HG02642 (cell line): ENCODE measurements around the gene FAM83G.
"Not testable (repeated sequence)": the region's sequence is repeated elsewhere in the genome, so short reads cannot be mapped to it uniquely, and the experiment has no call there.

Experiments
- ATAC-seq: cut with Tn5 transposase; IDR thresholded peaks from one replicate; pipeline ENCODE4 v1.9.1; 2021; ENCODE audit warnings: mild to moderate bottlenecking; ENCODE audit not compliant: unreplicated experiment, poor library complexity

Gene FAM83G, protein sequence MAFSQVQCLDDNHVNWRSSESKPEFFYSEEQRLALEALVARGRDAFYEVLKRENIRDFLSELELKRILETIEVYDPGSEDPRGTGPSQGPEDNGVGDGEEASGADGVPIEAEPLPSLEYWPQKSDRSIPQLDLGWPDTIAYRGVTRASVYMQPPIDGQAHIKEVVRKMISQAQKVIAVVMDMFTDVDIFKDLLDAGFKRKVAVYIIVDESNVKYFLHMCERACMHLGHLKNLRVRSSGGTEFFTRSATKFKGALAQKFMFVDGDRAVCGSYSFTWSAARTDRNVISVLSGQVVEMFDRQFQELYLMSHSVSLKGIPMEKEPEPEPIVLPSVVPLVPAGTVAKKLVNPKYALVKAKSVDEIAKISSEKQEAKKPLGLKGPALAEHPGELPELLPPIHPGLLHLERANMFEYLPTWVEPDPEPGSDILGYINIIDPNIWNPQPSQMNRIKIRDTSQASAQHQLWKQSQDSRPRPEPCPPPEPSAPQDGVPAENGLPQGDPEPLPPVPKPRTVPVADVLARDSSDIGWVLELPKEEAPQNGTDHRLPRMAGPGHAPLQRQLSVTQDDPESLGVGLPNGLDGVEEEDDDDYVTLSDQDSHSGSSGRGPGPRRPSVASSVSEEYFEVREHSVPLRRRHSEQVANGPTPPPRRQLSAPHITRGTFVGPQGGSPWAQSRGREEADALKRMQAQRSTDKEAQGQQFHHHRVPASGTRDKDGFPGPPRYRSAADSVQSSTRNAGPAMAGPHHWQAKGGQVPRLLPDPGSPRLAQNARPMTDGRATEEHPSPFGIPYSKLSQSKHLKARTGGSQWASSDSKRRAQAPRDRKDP

DNA sequence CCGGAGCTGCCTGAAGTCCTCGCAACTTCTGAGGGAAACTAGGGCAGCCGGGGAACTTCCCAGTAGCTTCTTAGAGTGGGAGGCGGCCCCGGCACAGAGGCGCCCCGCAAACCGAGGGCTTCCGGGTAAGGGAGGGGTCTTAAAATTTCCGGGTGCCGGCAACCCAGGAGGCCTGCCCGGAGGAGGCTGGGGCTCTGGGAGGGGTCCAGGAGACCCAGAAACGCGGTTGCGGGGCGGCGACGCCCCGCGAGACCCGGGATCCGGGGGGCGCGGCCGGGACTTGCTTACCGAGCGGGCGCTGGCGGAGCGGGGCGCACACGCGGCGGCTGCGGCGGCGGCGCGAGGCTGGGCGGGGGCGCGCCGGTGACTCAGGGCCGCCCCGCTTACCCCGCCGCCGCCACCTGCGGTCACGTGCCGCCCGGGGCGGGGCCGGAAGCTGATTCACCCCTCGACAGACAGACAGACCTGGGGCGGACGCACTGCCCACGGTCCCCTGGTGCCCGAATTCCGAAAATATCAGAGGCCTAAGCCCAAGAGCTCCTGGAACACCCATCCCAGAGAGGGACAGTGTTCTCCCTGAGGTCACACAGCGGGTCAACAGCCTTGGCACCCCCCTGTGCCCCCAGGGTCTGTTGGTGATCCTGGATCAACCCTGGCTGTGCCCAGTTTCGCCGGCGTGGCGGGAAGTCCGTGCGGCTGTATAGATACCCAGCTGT lies at the start of gene FAM83G:
FAM83G (minus strand) TSS at position 344 of the 716 bp plus-strand sequence. CDS start 723 bp downstream, outside the sequence.
- ATAC-seq = peak; percentile 76

DNA sequence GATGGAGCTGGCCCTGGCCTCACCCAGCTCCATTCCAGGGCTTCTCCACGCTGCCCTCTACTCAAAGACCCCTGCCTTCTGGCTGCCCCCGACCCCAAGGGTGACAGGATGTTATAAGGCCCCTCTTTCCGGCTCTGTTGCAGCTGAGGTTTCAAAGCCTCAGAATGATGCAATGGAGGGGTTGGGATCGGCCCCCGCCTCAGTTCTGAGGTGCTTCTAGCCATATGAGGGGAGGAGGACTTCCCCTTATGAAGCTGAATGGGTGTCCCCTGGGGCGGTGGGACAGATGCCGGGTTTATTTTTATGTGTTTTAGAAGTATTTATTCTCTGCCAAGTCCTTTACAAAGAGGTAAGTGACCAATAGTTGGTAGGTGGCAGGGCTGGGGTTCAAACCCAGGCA lies 44.3 kb upstream of the FAM83G start:
- ATAC-seq = not testable (repeated sequence)

DNA sequence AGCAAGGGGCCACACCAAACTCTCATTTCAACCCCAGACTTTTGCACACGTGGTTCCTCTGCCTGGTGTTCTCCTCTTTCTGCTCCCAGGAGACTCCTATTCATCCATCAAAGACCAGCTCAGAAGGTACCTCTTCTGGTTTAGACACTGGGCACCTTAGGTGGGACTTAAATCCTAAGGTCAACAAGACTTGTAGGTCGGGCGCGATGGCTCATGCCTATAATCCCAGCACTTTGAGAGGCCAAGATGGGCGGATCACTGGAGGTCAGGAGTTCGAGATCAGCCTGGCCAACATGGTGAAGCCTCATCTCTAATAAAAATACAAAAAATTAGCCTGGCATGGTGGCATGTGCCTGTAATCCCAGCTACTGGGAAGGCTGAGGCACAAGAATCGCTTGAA lies 42.9 kb upstream of the FAM83G start:
- ATAC-seq = not testable (repeated sequence)

DNA sequence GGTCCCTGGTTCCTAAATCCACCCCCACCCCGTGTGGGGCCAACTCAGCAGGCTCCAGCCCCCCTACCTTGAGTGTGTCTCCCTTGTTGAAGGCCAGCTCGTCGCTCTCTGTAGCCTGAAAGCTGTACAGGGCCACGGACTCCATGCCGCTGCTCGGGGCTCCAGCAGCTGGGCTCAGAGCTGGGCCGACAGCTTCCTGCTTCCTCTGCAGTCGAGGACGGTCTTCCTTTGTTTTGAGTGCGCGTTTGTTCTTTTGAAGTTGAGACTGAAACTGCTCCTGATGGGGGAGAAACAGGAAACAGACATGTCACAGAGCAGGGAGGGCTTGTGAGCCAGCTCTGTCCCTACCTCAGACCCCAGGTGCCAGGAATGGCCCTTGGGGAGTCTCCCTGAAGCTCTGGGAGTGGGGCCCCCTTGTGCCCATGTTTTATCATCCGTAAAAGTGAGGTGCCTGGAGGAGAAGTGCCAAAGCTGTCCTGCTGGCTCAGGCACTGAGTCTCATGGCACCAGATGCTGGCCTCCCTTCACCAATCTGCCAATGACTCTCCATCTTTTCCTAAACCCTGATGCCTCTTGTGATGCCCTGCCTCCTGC lies 42.3 kb upstream of the FAM83G start, which contains the start of gene GRAP:
GRAP (minus strand) TSS at position 176 of the 594 bp plus-strand sequence; CDS start at position 145, 31 bp downstream.
- ATAC-seq = peak; percentile 33

DNA sequence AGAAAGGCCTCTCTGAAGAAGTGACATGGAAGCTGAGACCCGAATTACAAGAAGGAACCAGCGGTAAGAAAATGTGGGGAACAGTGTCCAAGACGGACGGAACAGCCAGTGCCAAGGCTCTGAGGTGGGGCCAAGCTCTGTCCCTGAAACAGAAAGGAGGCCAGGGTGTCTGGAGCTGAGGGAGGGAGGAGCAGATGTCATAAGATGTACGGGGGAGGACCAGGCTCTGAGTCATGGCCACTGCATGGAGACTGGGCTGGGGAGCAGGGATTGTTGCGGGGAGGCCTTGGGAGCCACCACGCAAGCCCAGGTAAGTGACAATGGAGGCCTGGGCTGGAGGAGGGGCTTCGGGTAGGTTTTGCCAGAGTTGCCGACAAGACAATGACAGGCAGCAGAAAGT lies 40.1 kb upstream of the FAM83G start:
- not testable (repeated sequence) for ATAC-seq

DNA sequence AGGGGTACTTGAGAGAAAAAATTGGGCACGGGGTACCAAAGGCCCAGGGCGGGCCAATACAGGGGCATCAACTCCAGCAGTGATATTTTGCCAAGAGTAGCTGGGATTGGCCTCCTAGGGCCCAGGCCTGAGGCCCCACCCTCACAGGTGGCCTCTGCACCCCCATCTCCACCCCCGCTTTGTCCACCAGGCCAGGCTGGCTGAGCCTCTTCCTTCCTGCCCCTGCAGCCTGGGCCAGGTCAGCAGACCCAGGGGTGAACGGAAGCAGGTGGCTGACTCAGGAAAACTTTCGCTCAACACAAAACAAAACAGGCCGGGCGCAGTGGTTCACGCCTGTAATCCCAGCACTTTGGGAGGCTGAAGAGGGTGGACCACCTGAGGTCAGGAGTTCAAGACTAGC lies 38.5 kb upstream of the FAM83G start:
- peak; percentile 25 for ATAC-seq

DNA sequence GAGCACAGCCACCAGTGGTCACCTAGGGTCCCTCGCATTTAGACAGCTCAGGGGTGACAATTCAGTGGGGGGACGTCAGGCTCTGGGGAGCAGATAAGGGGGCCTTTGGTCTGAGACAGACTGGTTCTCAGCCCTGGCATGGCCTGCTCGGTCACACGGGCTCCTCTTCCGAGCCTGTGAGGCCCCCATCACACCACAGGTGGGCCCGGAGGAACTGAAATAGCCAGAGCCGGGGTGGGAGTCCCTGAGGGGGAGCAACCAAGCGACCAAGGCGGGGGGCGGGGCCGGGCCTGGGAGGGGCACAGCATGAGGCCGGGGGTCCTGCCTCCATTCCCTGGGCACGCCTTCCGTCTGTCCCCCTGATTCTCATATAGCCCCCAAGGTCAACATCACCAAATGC lies 37.8 kb upstream of the FAM83G start:
- not testable (repeated sequence) for ATAC-seq

DNA sequence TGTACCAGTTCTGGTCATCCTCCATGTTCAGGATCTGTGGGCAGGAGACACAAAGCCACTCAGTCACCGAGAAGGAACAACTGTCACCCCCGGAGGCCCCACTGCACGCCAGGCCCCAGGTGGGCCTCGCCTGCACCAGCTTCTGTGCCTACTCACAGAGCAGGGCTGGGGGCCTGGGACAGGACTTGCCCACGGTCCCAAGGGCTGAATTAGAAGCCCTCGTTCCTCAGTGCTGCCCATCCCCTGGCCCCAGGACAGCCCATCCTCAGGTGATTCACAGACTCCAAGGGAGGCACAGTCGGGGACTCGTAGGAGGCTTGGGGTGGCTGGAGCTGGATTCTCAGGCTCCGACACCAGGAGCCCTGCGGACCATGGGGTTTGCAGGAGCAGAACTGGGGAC lies 37.3 kb upstream of the FAM83G start:
- not testable (repeated sequence) for ATAC-seq

DNA sequence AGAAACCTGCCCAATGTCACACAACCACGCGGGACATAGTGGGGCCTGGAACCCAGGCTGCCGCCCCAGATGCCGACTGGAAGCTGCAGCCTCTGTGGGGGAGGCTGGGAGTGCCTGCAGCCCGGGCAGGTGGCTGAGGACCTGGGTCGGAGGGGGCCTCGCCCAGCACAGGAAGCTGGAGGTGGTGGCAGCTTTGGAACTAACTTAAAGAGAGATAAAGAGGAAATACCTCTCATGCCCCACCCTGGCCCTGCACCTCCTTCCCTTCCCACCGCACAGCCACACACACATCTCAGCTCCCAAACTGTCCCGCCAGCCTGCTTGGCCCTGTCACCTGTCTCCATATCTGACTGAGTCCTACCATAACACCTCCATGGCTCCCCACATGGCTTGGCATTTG lies 35.8 kb upstream of the FAM83G start:
- not testable (repeated sequence) for ATAC-seq

DNA sequence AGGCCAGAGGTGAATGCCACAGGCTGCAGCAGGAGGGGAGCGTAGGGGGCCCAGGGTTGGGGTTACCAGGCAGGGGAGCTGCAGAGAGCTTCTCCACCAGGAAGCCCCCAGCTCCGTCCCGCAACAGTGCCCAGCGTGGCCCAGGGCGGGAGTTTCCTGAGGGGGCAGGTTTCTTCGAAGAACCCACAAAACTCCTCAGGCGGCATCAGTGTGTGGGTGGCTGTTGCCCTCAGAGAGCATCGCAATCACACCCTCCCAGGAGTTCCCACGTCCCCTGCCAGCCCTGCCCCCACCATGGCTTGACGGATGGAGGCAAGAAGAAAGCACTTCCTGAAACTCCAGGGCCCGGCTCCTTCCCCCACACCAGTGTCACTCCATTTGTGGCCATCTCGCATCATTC lies 34.2 kb upstream of the FAM83G start:
- not testable (repeated sequence) for ATAC-seq

DNA sequence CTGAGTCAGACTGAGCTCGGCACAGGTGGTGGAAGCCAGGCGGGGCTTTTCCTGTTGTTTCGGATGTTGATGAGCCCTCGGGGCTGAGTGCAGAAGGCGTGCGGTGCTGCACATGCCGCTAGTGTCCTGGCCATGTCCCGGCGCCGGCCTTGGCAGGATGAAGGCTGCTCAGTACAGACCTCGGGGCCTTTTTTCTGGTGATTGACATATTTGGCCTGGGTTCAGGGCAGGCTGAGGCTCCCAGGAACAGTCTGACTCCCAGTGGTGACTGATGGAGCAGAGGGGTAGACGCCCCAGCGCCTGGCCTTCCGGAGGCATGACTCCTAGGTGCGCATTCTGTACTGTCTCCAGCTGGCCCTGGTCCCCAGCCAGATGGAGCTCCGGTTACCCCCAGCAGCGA lies 33.4 kb upstream of the FAM83G start:
- ATAC-seq = not testable (repeated sequence)

DNA sequence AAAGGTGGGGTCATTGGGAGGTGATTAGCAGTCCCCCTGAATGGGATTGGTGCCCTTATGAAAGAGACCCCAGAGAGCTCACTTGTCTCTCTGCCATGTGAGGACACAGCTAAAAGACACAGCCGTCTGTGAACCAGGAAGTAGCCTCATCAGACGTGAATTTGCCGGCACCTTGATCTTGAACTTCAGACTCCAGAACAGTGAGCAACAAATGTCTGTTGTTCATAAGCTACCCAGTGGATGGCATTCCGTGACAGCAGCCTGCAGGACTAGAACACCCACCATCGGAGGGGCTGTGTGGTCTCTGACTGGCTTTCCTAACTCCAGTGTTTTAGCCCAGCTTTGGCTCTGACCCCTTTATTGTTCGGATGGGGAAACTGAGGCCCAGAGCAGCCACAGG lies 33.0 kb upstream of the FAM83G start:
- not testable (repeated sequence) for ATAC-seq

DNA sequence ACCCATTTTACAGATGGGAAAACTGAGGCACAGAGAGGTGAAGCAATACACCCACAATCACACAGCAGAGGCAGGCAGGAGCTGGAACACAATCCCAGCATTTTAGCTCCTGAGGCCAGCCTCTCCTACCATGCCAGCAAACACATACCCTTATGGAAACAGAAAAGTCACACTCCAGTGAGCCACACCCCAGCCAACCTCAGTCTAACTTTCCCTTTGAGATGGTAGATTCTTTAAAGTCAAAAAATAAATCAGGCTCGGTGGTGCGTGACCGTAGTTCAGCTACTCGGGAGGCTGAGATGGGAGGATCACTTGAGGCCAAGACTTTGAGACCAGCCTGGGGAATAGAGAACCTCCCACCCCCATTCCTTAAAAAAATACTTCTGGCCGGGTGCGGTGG lies 31.6 kb upstream of the FAM83G start:
- ATAC-seq = peak; percentile 30

DNA sequence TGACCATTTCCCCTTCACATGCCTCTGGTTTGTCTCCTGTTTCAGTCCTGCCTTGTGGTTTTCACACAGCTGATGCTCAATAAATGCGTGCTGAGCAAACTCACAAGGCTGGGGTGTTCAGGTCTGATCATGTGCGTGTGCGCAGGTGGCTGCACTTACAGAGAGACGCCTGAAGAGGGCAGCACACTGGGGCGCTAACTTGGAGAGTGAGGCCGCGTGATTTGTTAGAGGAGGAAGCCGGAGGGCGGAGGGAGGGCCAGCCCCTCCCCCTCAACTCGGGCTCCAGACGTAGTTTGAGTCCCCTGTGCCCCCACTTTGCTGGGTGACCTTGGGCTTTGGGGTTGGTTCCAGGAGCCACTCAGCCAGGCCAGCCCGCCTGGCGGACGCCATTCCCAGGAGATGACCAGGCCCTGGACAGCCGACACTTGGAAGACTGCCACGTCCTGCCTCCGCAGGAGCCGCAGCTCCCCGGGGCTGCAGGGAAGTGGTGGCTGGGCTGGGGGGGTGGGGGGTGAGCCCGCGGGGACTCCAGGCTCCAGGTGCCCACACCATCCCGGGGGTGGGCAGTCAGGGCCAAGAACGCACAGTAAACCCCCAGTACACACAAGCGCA lies 27.9 kb upstream of the FAM83G start:
- peak; percentile 54 for ATAC-seq

DNA sequence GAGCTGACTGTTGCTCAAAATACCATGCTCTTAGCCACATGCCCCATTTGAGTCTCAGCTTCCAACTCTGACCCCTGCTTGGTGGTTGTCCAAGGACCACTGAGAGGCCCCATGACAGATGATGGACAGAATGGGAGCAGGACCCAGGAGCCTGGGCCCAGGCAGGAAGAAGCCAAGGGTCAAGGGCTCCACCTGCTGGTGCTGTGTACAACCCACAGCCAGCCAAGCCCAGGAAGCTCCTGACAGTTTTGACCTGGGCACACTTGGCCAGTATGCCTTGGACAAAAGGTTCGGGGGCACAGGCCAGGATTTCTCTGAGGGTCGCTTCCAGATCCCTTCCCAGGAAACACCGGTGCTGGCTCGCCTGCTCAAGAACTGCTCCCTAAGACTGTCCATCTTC lies 27.2 kb upstream of the FAM83G start:
- ATAC-seq = not testable (repeated sequence)

DNA sequence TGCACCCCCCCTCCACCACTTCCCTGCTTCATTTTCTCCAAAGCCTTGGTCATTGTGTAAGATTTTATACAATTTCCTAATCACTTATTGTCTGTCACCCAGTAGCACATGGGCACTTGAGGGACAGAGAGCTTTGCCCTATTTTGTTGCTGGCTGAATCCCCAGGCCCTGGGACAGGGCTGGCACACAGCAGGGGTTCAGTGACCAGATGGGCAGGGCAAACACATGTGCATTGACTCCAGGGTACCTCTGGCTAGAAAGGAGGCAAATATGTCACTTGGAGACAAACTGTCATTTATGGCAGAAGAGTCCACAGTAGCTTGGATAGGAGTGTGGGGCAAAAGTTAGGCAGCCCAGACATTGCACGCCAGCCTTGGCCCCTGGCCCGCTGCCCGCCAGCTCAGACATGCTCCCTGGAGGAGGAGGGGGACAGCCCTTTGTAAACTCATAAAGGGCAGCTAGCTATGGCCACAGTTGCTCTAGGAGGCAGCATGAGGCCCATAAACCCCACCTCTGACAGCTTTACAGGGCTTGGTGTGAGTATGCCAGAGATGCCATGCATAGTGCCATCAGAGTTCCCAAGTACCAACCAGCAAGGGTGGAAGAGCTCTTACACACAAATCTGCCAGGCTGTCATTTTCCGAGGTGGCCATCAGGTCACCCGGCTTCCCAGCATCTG lies 26.3 kb upstream of the FAM83G start:
- ATAC-seq = not testable (repeated sequence)

DNA sequence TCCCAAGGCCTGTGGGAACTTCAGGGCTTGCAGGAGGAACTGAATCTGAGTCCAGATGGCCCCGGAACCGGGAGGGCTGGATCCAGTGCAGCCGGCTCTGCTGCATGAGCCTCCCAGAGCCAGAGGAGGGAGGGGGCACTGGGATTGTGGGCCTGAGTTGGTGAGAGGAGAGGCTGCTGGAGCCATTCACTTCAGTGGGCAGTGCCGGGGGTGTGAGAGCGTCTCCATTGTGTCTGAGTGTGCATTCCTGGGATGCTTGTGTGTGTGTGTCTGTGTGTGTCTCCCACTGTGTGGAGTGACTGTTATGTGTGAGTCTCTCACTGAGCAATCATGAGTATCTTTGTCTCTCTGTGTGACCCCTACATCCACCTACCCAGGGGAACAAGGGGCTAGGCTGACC lies 25.2 kb upstream of the FAM83G start:
- not testable (repeated sequence) for ATAC-seq

DNA sequence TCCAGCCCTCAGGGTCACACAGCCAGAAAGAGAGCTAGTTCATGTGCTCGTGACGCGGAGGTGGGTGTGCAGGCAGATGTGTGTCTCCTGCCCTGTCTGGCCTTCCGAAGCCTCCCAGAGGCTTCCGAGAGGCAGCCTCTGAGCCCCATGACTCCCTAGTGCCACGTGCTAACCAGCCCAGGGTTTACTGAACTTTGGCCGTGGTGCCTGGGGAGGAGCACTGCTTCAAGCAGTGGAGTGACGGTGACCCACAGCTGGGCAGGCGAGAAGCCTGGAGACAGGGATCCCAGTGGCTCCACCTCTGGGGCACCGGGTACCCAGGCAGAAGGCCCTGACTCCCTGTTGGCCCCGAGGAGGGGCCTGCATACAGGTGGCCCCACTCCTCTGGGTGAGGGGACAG lies 24.1 kb upstream of the FAM83G start:
- not testable (repeated sequence) for ATAC-seq
